ENCODE measurements around the gene FHAD1.

Gene FHAD1

DNA sequence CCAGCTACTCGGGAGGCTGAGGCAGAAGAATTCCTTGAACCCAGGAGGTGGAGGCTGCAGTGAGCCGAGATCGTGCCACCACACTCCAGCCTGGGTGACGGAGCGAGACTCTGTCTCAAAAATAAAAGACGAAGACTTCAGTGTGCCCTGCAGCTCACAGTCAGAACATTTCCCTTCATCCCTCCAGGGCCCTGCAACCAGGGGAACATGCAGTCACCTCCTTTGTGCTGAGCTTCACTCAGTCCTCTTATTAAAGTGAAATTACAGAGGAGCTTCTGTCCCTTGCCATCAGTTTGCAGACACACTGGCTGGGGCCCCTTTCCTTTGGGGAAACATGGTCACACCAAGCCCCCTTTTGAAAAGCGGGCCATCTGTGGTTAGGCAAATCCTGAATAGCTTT, 24.2 kb downstream of the FHAD1 start:
- intact Hi-C loops (cut with DNase I) = loop anchor here (5.0 kb wide), 1 partner anchor 119 kb away; the partner anchor contains the start of gene TMEM51
- peak in 1 of 42 donors; percentile 34 for DNase-seq

- intact Hi-C loops (cut with DNase I) = loop anchor here (5.0 kb wide), 1 partner anchor 120 kb away; the partner anchor contains the start of gene TMEM51
- peak; percentile 19 to 88 (median 62) for DNase-seq
Observed at GRCh38 chr1:15272009-15272781, 25.2 kb downstream of the FHAD1 start.

- DNase-seq = no peak
- intact Hi-C loops (cut with DNase I) = loop anchor here (5.0 kb wide), 1 partner anchor 120 kb away; the partner anchor contains the start of gene TMEM51
Observed at GRCh38 chr1:15272782-15273127, 25.7 kb downstream of the FHAD1 start.

DNA sequence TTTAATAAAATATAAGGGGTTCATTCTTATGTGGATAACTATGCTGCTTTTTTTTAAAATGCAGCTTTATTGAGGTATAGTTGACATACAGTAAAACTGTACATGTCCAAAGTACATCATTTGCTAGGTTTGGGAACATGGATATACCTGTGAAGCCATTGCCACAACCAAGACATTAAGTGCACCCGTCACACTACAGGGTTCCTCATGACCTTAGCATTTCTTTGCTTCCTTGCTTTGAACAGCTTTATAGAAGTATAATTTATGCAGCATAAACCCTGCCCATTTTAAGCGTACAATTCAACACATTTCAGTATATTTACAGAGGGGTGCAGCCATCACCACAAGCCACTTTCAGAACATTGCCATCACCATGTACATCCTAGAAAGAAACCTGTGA, 26.3 kb downstream of the FHAD1 start:
- DNase-seq = peak in 1 of 42 donors; percentile 7
- intact Hi-C loops (cut with DNase I) = loop anchor here (5.0 kb wide), 1 partner anchor 121 kb away; the partner anchor contains the start of gene TMEM51

- peak in 6 of 42 donors; percentile 9 to 45 (median 30) for DNase-seq
- intact Hi-C loops (cut with DNase I) = no loop called here
Observed at GRCh38 chr1:15275921-15276683, 29.1 kb downstream of the FHAD1 start.

DNA sequence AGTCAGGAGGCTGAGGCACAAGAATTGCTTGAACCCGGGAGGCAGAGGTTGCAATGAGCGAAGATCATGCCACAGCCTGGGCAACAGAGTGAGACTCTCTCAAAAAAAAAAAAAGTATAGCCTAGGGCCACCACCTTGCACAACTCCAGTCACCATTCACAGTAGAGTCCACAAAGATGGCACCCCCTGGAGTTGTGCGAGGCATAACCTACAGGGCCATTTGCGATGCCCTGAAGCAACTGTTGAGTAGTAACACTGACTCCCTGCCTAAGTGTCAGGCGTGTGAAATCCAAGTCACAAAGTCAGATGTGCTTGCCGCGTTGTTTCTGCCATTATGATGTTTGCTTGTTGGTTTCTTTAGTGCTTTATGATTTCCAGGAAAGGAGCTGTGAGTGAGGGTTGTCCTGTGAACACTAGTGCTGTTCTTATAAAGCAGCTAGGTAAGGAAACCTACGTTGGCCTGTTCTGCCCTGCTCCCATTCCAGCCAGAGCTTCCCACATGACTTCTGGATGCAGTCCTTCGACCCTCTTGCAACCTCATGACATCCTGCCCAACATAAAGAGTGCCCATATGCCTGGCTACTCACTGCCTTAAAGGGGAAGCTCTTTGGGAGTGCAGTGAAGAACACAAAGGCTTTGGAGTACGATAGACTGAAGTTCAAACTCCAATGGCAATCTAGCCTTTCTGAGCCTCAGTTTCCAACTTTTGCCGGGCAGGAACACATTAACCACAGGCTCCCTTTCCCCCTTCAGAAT, 29.8 kb downstream of the FHAD1 start:
- DNase-seq = peak in 1 of 42 donors; percentile 9
- intact Hi-C loops (cut with DNase I) = no loop called here

DNA sequence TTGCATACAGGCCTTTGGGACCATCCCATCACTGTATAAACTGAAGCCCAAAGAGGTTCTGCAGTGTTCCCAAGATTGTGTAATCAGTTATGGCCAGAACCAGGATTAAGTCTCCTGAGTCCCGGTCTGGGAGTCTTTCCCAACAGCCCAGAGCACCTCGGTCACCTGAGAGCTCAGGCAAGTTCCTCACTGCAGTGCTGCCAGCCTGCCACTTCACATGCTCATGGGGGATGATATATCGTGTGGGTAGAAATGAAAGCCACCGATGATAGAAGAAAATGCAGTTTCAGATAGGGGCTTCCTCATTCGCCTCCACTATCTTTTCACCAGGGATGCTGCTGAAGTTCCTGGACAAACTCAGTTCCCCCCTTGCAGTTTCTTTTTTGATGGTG, 30.4 kb downstream of the FHAD1 start:
- DNase-seq = peak in 1 of 42 donors; percentile 33
- intact Hi-C loops (cut with DNase I) = no loop called here

- peak in 1 of 42 donors; percentile 0 for DNase-seq
- intact Hi-C loops (cut with DNase I) = no loop called here
Observed at GRCh38 chr1:15277933-15278332, 30.9 kb downstream of the FHAD1 start.

- intact Hi-C loops (cut with DNase I) = no loop called here
- peak in 7 of 42 donors; percentile 19 to 45 (median 36) for DNase-seq
Observed at GRCh38 chr1:15279576-15280230, 32.7 kb downstream of the FHAD1 start.

DNA sequence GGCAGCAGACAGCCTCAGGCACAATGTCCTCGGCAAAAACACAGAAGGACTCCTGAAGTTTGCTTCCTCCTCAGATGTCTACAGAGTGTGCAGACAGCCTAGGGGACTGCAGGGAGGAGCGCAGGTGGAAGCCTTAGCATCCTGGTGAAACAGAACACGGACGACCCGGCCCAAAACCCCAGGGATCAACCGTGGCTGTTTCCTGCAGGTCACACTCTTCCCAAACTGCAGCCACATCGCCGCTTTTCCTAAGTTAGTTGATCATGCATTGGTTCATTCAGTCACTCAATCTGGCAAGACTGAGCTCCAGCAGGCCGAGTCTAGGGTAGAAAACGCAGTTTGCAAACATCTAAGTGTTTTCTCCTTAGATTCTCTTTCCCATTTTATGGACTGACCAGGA, 33.4 kb downstream of the FHAD1 start:
- DNase-seq = no peak
- intact Hi-C loops (cut with DNase I) = no loop called here

DNA sequence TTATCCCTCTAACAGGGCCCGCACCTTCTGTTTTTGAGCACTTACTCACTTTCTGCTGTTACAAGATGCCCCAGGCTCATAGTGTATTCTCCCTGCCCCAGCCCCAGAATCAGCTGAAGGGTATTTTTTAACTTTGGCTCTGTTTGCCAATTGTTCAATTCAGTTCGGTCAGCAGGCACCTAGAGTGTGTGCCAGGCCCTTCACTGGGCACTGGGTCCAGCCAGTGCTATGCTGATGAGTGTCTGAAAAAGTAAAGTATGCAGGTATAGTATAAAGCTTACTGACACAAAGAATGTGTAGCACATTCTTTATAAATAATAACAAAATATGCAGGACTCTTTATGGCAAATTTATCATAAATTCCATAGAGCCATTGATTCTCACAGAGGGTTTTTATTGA, 35.0 kb downstream of the FHAD1 start:
- intact Hi-C loops (cut with DNase I) = no loop called here
- no peak for DNase-seq

GRCh38 chr1:15282810-15283474, 35.9 kb downstream of the FHAD1 start:
- peak in 2 of 42 donors; percentile 11 to 13 for DNase-seq
- intact Hi-C loops (cut with DNase I) = no loop called here

DNA sequence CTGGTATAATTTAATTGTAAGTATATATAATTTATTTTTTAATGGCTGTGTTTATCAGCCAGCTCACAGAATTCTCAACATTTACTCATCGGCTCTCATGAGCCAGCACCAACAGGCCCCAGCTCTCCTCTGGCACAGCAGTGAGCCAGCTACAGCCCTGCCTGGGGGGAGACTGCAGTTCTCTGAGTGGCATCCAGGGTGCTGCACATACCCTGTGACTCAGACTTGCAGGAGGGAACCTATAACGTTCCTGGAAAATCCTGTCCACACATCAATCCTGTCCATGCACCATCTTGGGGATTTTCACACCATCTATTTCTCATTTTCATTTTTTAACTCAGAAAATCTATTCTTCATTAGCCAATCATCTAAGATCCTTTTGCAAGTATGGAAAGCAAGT, 36.5 kb downstream of the FHAD1 start:
- intact Hi-C loops (cut with DNase I) = no loop called here
- DNase-seq = peak in 2 of 42 donors; percentile 10 to 47

GRCh38 chr1:15286452-15286851, 39.4 kb downstream of the FHAD1 start:
- no peak for DNase-seq

GRCh38 chr1:15287035-15287979, 40.3 kb downstream of the FHAD1 start:
- no peak for DNase-seq
- intact Hi-C loops (cut with DNase I) = no loop called here

More at GRCh38 chr1:15286452-15286851, 39.4 kb downstream of the FHAD1 start:
- intact Hi-C loops (cut with DNase I) = no loop called here

DNA sequence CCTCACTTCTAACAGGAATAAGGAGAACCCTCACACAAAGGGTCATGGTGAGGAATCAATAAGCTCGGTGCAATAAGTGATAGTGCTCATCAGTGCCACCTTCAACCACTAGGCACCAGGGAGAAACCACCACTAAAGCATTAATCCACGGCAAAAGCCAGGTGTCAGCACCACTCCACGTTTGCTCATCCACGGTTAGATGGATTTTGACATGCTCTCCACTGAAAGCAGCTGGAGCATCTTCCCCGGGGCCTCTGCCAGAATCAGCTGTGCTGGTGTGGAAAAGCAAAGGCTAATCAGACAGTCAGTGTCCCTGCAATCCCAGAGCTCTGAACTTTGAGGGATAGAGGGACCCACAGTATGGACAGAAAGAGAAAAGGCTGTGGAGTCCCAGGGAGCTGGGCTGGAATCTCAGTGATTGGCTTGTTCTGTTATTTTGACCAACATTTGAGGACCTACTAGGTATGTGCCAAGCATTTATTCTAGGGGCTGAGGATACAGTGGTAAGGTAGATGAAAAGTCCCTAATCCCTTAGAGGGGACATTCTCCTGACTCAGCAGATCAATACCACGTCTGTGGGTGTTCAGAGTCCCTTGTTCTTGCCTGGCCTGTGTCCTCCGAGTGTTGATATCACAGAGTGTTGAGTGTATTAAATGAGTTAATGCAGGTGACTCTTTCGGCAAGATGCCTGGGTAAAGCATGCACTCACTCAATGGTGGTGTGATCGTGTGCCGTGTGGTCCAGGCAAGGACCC, 41.3 kb downstream of the FHAD1 start:
- intact Hi-C loops (cut with DNase I) = no loop called here
- peak in 2 of 42 donors; percentile 7 to 49 for DNase-seq

GRCh38 chr1:15289251-15289651, 42.2 kb downstream of the FHAD1 start:
- intact Hi-C loops (cut with DNase I) = no loop called here
- no peak for DNase-seq

Measured in head of caudate nucleus (tissue), 42 donors.